HG03175 (cell line): ENCODE data around the gene TBRG1.
A peak's percentile ranks its signal among the peaks of the same experiment; 100 is the strongest.

ENCODE experiments used
- ATAC-seq: cut with Tn5 transposase; IDR thresholded peaks from one replicate; pipeline ENCODE4 v1.9.1; 2021; ENCODE audit warnings: mild to moderate bottlenecking, moderate library complexity; ENCODE audit not compliant: unreplicated experiment

Gene TBRG1

DNA sequence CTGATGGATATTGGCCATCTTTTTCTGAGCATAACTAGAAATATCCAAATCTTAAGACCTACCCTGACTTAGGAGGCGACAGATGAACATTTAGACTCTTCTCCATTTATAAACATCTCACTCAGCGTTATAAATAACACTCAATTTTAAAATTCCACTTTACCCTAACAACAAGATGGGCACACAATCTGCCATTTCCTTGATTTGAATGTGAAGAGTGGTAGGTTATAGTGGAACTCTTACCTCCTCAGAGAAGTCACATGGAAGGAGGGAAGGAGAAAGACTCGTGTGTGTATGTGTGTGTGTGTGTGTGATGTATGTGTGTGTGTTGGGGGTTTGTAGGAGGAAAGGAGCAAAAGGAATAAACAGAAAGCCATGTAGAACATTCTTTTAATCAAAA lies 35.8 kb downstream of the TBRG1 start:
- ATAC-seq = no peak

DNA sequence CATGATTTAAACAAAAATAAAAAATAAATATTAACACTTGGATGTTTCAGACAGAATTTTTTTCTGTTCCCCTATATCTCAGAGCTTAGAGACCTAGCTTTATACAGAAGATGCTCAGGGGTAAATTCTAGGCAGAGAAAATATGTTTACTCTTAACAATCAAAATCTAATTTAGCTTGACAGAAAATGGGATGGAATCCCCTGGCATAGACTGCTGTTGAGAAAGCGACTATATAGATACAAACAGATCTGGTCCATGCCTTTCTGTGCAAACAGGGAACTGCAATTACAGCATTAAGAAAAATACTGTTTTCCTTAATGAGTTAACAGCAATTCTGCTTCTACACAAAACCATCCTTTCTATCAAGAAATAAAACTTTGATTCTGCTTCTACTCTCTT lies 36.3 kb downstream of the TBRG1 start:
- no peak for ATAC-seq

DNA sequence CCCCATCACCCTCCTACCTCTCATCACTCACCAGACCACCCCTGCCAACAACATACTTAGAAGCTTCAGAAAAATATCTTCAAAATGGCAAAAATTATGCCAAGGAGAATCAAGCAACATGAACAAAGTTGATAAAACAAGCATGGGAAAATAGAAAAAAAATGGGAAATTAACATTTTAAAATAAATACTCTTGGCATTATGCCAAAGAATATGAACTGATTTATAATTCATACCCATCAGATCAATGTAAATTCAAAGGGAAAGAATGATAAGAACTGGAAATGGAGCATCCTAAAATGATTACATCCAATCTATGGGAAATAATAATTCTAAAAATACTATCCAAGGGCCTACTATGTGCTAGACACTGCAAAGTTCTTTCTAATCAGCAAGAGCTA lies 38.9 kb downstream of the TBRG1 start:
- no peak for ATAC-seq

DNA sequence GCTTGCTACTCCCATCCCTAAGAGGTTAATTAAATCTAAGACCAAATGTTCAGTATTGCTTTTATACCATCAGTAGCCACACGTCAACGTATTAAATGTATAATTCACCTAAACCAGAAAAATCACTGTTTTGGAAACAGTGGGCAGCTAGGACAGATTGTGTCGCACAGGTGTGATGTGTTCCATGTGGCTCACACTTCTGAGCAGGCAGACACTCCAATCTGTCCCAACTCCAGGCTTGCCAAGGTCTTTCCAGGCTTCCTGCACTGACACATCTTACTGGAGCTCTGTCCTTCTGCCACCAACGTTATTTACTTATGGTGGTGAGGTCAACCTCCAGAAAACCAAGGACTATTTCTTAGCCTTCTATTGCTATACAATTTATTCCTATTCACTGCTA lies 39.4 kb downstream of the TBRG1 start:
- ATAC-seq = no peak

DNA sequence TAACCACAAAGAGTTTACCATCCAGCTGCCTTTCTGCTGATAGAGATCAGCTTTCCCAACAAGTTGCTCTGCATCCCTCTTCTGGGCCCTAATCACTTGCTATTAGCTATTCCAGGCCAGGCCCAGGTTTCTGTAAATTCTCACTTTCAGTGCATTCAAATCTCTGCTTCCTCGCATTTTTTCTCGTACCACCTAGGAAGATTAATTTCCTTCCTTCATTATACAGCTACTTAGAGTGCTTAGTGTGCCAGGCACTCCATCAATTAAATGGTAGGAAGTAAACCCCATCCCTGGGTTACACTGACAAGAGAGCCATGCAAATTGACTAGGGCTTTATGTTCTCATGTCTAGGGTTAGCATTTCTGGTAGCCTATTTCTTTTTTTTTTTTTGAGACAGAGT lies 41.2 kb downstream of the TBRG1 start:
- no peak for ATAC-seq

DNA sequence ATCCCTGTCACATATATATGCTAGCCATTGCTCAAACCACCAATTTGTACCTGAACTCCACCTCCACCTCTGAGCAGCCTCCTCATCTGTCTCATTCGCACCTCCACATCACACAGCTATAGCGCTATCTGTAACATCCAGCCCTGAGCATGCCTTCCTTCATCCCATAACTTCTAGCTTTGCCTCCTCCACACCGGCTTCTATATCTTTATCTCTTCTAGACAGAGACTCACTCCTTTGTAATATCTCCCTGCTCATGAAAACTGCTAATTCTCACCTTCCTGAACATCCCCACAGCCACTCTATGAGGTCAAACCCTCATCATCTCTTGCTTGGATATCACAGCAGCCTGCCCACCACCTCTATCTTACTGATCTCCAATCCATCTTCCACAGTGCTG lies 44.9 kb downstream of the TBRG1 start:
- ATAC-seq = no peak

DNA sequence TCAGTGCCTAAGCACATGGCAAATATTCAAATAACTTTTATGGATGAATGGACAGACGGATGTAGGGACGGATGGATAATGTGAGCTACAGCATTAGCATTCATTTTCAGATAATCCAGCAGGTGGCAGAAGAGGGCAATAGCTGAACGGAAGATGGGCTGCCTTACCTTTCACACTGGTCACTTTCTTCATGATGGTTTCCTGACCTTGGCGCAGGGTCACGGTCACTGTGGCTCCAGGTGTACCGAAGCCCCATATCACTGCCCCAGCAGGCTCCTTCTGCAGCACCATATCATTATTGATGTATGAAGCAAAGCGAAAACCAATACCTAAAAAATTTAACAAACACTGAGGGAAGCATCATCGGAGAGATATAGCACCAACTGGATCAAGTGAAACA lies 46.5 kb downstream of the TBRG1 start:
- ATAC-seq = peak; percentile 25

DNA sequence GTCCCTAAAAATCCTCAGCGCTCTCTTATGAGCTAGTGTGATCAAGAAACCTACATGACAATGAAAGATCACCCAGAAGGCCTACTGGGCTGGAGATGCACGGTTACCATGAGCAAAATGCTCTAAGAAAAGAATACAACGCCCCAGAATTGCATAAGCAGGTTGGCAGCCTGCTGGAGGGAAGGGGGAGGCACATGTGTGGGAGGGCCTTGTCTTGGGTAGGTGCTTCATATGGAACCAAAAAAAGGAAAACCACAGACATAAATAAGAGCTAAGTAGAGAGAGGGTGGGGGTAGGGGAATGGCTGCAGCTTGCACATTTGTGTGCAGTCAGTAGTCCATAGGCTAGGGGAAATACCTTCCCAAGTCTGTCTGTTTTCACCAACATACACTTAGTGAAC lies 48.1 kb downstream of the TBRG1 start:
- no peak for ATAC-seq

DNA sequence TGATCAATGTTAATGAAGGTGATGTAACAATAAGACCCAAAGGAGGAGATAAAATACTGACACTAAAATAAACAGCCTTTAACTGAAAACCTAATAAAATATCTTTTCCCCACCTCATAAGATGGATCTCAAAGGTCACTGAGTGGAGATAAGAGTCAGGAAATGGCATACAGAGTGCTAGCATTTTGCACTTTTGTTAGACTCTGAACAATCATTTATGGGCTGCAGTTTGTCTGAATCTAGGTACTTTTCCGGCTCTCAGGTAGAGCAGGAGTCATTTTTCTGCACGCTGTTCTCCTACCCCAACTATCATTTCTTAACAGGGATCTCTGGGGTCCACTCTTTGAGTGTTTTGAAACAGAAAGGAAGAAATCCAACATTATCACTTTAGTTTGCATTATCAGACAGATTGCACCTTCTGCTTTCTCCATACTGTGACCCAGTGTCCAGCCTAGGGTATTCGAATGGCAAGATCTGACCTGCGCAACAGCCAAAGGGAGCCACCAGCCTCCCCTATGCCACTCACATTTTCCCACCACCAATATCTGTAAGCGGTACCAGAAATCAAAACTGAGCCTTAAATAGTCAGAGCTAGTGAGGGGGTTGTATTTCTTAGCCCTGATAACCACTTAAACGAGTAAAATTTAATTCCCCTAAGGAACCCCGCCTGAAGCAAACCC lies 50.0 kb downstream of the TBRG1 start:
- no peak for ATAC-seq

DNA sequence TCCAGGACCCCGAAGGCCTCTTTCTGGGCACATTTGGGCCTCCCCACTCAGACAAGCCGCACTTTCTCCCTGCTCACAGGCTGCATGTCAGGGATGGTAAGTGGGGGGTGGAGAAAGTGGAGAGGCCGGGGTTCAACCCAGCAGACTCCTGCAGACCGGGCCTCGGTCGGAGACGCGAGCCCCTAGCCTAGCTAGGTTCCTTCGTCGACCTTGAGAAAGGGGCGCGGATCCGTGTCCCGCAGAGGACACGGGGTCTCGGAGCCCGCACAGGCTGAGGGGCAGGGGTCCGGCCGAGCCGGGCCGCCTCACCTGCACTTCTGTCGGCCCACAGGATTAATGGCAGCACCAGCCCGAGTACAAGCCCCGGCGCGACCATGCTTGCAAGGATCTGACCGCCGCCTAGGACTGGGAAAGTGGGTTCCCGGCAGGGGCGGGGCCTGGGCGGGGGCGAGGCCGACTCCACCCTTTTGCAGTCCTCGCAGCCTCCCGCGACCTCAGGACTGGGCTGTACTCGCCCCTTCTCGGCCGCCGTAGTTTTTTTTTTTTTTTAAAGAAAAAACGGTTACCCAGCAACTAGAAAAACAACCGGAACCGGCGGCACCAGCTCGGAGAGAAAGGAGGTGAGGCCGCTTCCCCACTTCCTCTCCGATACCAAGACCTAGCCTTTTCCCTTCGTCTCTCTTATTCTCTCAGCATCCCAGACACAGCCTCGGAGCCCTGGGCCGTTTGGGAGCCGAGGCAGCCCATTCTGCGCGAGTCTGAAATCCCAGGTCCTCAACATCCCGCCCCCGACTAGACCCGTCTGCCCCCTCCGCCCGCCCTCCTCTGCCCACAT lies 50.9 kb downstream of the TBRG1 start, which contains the start of the genes SIAE and SPA17:
Gene SIAE, minus strand, starts transcription at position 407 of the 835 bp plus-strand sequence. Its CDS starts 31 bp downstream, at position 376.
Gene SPA17, plus strand, starts transcription at position 572 of the 835 bp plus-strand sequence. CDS start 1,361 bp downstream, outside the sequence.
- peak; percentile 85 for ATAC-seq

DNA sequence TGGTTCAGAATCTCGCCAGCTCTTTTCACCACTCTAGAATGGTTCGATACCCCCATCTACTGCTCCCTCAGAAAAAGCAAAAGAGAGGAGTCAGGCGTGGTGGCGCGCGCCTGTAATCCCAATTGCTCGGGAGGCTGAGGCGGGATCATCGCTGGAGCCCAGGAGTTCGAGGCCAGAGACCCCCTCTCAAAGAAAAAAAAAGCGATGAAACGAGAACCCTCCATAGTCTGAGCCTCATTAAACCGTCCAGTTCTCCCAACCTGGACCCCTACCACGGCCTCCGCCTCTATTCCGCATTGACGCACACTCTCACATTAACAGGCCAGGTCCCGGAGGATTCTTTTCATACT lies 51.5 kb downstream of the TBRG1 start:
- no peak for ATAC-seq

DNA sequence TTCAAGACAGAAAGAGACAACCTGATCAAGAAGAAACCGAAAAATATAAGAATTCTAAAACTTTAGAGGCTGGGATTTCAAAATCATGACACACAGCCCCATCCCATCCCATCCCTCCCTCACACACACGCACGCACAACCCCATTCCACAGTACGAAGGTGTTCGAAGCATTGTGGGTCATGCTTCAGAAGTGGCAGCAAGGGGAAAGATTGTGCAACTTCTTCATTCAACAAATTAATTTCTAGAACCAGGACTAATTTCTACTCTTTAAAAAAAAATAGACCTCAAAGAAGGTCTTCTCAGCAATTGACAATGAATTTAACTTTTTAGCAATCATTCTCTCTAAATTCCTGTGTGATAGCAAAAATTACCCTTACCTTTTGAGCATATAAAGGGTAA lies 51.9 kb downstream of the TBRG1 start:
- ATAC-seq = no peak

DNA sequence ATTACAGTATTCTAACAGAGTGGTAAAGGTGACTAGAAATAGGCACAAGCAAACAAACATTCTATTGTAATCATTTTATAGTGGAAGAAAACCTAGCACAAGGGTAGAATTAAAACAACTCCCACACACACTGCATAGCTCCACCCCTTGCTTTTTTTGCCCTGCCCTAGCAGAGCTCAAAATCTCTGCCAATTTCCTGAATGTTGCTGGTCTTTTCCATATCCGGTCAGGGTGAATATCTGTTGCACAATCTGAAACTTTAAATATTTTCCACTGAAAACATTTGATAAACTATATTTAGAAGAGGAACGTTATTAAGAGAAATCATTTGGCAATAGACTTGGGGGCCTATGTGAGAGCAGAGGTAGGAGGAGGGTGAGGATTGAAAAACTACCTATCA lies 53.7 kb downstream of the TBRG1 start:
- no peak for ATAC-seq

DNA sequence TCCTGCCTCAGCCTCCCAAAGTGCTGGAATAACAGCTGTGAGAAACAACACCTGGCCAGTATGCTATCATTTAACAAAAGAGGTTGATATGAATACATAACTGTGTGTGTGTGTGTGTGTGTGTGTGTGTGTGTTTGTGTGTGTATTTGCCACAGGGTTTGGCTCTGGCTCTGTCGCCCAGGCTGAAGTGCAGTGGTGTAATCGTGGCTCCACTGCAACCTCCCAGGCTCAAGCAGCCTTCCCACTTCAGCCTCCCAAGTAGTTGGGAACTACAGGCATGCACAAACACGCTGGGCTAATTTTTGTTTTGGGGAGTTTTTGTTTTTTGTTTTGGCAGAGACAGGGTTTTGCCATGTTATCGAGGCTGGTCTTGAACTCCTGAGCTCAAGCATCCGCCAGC lies 55.8 kb downstream of the TBRG1 start:
- no peak for ATAC-seq

DNA sequence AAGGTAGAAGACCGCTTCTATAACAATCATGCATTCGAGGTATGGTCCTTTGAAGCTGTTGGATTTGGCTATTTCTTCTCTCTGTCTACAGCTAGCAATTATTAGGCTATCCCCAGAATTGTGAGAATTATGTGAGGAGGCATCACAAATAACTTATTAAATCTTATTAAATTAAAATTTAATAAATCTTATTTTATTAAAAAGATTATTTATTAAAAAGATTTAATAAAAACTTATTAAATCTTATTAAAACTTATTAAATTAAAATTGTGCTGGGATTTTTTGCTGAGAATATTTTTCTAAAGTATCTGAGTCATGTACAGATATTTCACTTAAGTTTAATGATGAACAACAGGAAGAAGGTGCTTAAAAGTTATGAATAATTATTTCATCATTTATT lies 58.8 kb downstream of the TBRG1 start:
- no peak for ATAC-seq

DNA sequence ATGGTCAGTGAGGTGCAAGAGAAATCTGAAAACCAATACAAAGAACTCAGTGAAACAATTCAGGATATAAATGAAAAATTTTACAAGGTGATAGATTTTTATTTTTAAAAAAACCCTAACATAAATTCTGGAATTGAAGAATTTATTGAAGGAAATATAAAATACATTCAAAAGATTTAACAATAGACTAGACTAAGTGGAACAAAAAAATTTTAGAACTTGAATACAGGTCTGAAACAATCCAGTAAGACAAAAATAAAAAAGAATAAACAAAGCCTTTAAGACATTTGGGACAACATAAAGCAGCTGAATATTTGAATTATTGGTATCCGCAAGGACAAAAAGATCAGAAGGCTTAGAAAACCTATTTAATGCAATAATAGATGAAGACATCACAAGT lies 59.8 kb downstream of the TBRG1 start:
- ATAC-seq = no peak
